ENCODE results near the gene SHISA5.

DNA sequence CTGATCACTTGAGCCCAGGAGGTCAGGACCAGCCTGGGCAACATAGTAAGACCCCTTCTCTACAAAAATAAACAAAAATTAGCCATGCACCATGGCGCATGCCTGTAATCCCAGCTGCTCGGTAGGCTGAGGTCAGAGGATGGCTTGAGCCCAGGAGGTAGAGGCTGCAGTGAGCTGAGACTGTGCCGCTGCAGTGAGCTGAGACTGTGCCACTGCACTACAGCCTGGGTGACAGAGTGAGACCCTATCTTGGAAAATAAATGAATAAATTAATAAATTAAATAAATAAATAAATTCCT is 10.8 kb downstream of the SHISA5 start:
- TF ChIP-seq, protein P1, sequence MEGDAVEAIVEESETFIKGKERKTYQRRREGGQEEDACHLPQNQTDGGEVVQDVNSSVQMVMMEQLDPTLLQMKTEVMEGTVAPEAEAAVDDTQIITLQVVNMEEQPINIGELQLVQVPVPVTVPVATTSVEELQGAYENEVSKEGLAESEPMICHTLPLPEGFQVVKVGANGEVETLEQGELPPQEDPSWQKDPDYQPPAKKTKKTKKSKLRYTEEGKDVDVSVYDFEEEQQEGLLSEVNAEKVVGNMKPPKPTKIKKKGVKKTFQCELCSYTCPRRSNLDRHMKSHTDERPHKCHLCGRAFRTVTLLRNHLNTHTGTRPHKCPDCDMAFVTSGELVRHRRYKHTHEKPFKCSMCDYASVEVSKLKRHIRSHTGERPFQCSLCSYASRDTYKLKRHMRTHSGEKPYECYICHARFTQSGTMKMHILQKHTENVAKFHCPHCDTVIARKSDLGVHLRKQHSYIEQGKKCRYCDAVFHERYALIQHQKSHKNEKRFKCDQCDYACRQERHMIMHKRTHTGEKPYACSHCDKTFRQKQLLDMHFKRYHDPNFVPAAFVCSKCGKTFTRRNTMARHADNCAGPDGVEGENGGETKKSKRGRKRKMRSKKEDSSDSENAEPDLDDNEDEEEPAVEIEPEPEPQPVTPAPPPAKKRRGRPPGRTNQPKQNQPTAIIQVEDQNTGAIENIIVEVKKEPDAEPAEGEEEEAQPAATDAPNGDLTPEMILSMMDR (conservative IDR thresholded peaks at IDR 0.05) = no peak
- TF ChIP-seq ZFX (IDR thresholded peaks at IDR 0.05) = no peak
